Measurements from ENCODE around the gene AGK.

DNA sequence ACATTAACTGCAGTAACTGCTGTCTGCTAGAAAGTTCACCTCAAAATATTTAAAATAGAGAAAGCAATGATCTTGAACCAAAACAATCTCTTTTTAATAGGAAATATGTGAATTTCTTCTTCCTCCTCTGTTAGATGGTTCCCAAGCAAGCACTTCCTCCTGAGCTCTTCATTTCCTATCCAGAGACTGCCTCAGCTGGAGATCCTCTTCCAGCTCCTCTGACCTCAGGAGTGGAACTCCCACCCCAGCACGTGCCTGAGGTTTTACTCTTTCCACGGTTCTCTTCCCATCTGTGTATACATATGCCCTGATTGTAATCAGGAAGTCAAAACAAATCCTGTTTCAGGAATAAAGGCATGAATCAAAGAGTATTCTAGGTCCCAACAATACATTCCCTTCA lies 145.1 kb downstream of the AGK start:
- TF ChIP-seq, protein P1, sequence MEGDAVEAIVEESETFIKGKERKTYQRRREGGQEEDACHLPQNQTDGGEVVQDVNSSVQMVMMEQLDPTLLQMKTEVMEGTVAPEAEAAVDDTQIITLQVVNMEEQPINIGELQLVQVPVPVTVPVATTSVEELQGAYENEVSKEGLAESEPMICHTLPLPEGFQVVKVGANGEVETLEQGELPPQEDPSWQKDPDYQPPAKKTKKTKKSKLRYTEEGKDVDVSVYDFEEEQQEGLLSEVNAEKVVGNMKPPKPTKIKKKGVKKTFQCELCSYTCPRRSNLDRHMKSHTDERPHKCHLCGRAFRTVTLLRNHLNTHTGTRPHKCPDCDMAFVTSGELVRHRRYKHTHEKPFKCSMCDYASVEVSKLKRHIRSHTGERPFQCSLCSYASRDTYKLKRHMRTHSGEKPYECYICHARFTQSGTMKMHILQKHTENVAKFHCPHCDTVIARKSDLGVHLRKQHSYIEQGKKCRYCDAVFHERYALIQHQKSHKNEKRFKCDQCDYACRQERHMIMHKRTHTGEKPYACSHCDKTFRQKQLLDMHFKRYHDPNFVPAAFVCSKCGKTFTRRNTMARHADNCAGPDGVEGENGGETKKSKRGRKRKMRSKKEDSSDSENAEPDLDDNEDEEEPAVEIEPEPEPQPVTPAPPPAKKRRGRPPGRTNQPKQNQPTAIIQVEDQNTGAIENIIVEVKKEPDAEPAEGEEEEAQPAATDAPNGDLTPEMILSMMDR (conservative IDR thresholded peaks at IDR 0.05; ENCODE audit: low read depth in 2 of 2) = no peak
- no peak for TF ChIP-seq STAT1 (IDR thresholded peaks at IDR 0.05; ENCODE audit: unreplicated experiment)
- TF ChIP-seq ZNF331 (CRISPR knock-in tag; IDR thresholded peaks at IDR 0.05; ENCODE audit: low read depth) = no peak
- TF ChIP-seq REST (IDR thresholded peaks at IDR 0.05; ENCODE audit: unreplicated experiment) = no peak
- TF ChIP-seq EZH2 (IDR thresholded peaks at IDR 0.05; ENCODE audit: low read depth, unreplicated experiment) = no peak
- TF ChIP-seq POLR2AphosphoS5 (IDR thresholded peaks at IDR 0.05; ENCODE audit: low read depth) = no peak
- no peak for TF ChIP-seq EZH2phosphoT487 (IDR thresholded peaks at IDR 0.05; ENCODE audit: unreplicated experiment)
- TF ChIP-seq CREB1 (CRISPR knock-in tag; IDR thresholded peaks at IDR 0.05; ENCODE audit: low read depth) = no peak
